ENCODE results near the gene ZNF530.

ZNF530 gene

GRCh38 chr19:57651654-57651996 is 51.9 kb downstream of the ZNF530 start:
- no peak for DNase-seq (ENCODE audit: low read depth)
- no peak overlapping the region for H3K4me3 ChIP-seq (ENCODE audit: low read depth, low read length)
- TF ChIP-seq, protein P1, sequence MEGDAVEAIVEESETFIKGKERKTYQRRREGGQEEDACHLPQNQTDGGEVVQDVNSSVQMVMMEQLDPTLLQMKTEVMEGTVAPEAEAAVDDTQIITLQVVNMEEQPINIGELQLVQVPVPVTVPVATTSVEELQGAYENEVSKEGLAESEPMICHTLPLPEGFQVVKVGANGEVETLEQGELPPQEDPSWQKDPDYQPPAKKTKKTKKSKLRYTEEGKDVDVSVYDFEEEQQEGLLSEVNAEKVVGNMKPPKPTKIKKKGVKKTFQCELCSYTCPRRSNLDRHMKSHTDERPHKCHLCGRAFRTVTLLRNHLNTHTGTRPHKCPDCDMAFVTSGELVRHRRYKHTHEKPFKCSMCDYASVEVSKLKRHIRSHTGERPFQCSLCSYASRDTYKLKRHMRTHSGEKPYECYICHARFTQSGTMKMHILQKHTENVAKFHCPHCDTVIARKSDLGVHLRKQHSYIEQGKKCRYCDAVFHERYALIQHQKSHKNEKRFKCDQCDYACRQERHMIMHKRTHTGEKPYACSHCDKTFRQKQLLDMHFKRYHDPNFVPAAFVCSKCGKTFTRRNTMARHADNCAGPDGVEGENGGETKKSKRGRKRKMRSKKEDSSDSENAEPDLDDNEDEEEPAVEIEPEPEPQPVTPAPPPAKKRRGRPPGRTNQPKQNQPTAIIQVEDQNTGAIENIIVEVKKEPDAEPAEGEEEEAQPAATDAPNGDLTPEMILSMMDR (IDR thresholded peaks at IDR 0.05; ENCODE audit: low read depth, low read length, missing control alignments): no peak
- in situ Hi-C loops (cut with HindIII; ENCODE audit: low sequenced_read_pairs): no loop called here

- TF ChIP-seq, protein P1 (IDR thresholded peaks at IDR 0.05; ENCODE audit: low read depth, low read length, missing control alignments): no peak
- in situ Hi-C loops (cut with HindIII; ENCODE audit: low sequenced_read_pairs): no loop called here
- no peak for DNase-seq (ENCODE audit: low read depth)
- no peak overlapping the region for H3K4me3 ChIP-seq (ENCODE audit: low read depth, low read length)
Measured at GRCh38 chr19:57653689-57654088, 54.0 kb downstream of the ZNF530 start.

DNA sequence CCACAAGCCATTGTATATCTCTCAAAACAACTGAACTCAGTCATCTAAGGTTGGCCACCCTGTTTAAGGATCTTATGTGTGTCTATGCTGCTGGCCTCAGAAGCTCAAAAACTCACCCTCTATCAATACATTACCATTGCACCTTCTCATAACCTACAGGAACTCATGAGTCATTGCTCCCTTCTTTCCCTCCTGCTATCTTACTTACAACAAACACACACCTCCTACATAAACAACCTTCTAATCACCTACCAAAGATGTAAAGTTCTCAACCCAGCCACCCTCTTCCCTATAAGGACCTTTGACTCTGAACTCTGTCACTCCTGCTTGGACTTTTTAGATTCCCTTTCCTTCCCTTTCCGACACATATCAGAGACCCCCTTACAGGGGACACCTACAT is 55.8 kb downstream of the ZNF530 start:
- no peak for DNase-seq (ENCODE audit: low read depth)
- H3K4me3 ChIP-seq (ENCODE audit: low read depth, low read length): no peak overlapping the region
- TF ChIP-seq, protein P1 (IDR thresholded peaks at IDR 0.05; ENCODE audit: low read depth, low read length, missing control alignments): no peak
- in situ Hi-C loops (cut with HindIII; ENCODE audit: low sequenced_read_pairs): no loop called here

- in situ Hi-C loops (cut with HindIII; ENCODE audit: low sequenced_read_pairs): no loop called here
- no peak for DNase-seq (ENCODE audit: low read depth)
- no peak overlapping the region for H3K4me3 ChIP-seq (ENCODE audit: low read depth, low read length)
- TF ChIP-seq, protein P1 (IDR thresholded peaks at IDR 0.05; ENCODE audit: low read depth, low read length, missing control alignments): no peak
Measured at GRCh38 chr19:57656346-57656745, 56.7 kb downstream of the ZNF530 start.

Measured in astrocyte of the cerebellum (primary cell).